SJCRH30 (cell line): ENCODE measurements around the gene ISYNA1. TPM values are rescaled to one million over a fixed set of nuclear protein-coding genes. Genes with fewer than 3 reads are reported as not detected.

Source experiments
- DNase-seq, 2 experiments: peaks; one replicate each; pipeline ENCODE4 v3.0.0-alpha.2; 2015 to 2020
- H3K27ac ChIP-seq: fragments of 250-450 bp; sonication (Bioruptor Pico); 2 replicates; pipeline ENCODE4 v1.5.1; 2020; ENCODE audit warnings: mild to moderate bottlenecking, moderate library complexity
- H3K27me3 ChIP-seq: fragments of 250-450 bp; sonication (Bioruptor Pico); 2 replicates; pipeline ENCODE4 v1.5.1; 2020; ENCODE audit warnings: mild to moderate bottlenecking, moderate library complexity
- H3K36me3 ChIP-seq: fragments of 250-450 bp; sonication (Bioruptor Pico); 2 replicates; pipeline ENCODE4 v1.5.1; 2020; ENCODE audit warnings: mild to moderate bottlenecking, moderate library complexity
- H3K4me1 ChIP-seq: fragments of 250-450 bp; sonication (Bioruptor Pico); 2 replicates; pipeline ENCODE4 v1.5.1; 2020; ENCODE audit warnings: mild to moderate bottlenecking, moderate library complexity
- H3K4me3 ChIP-seq: fragments of 250-450 bp; sonication (Bioruptor Pico); 2 replicates; pipeline ENCODE4 v1.5.1; 2020; ENCODE audit warnings: mild to moderate bottlenecking, moderate library complexity
- H3K9me3 ChIP-seq: fragments of 250-450 bp; sonication (Bioruptor Pico); replicated peaks from 2 replicates; pipeline ENCODE4 v1.5.1; 2020; ENCODE audit warnings: mild to moderate bottlenecking, moderate library complexity
- total RNA-seq: library from RNA; depleted of rRNA; stranded (reverse); fragments of >200 nt; shearing (Covaris generic); gene quantifications from 2 replicates; pipeline ENCODE4 v1.2.3, GENCODE V29; 2014

ISYNA1 gene
- total RNA-seq, 1 experiment from 2014 or later = 7.5 TPM

- Histone ChIP-seq H3K36me3 (peaks cover 6% of the 10 kb centered on the region), H3K27me3 (no peaks in the 10 kb centered on the region), H3K4me1 (peaks cover 54% of the 10 kb centered on the region), H3K27ac (no peak overlapping the region), H3K9me3 (no peaks in the 10 kb centered on the region), H3K4me3 (no peak overlapping the region)
- no peak for DNase-seq
Observed at GRCh38 chr19:18442941-18443340, 5.0 kb upstream of the ISYNA1 start.

- H3K27ac ChIP-seq = no peak overlapping the region
- H3K9me3 ChIP-seq = no peaks in the 10 kb centered on the region
- no peaks in the 10 kb centered on the region for H3K27me3 ChIP-seq
- peaks cover 54% of the 10 kb centered on the region for H3K4me1 ChIP-seq
- H3K4me3 ChIP-seq = no peak overlapping the region
- peaks cover 6% of the 10 kb centered on the region for H3K36me3 ChIP-seq
- DNase-seq = no peak
Observed at GRCh38 chr19:18441804-18442788, 4.2 kb upstream of the ISYNA1 start.

- Histone ChIP-seq H3K4me3 (no peak overlapping the region), H3K27ac (no peak overlapping the region), H3K36me3 (peaks cover 5% of the 10 kb centered on the region), H3K9me3 (no peaks in the 10 kb centered on the region), H3K4me1 (peaks cover 54% of the 10 kb centered on the region), H3K27me3 (no peaks in the 10 kb centered on the region)
- DNase-seq = no peak
Observed at GRCh38 chr19:18440936-18441803, 3.2 kb upstream of the ISYNA1 start.

- peaks cover 49% of the 10 kb centered on the region for H3K4me1 ChIP-seq
- H3K27me3 ChIP-seq = no peaks in the 10 kb centered on the region
- H3K27ac ChIP-seq = no peak overlapping the region
- no peak overlapping the region for H3K4me3 ChIP-seq
- no peaks in the 10 kb centered on the region for H3K36me3 ChIP-seq
- peak; percentile 54 to 58 for DNase-seq
- H3K9me3 ChIP-seq = no peaks in the 10 kb centered on the region
Observed at GRCh38 chr19:18440415-18440877, 2.5 kb upstream of the ISYNA1 start.

- peaks cover 45% of the 10 kb centered on the region for H3K4me1 ChIP-seq
- H3K27ac ChIP-seq = no peak overlapping the region
Observed at GRCh38 chr19:18439910-18440237, 1.9 kb upstream of the ISYNA1 start.

GRCh38 chr19:18439025-18439909 lies 1.3 kb upstream of the ISYNA1 start:
- Histone ChIP-seq H3K36me3 (no peaks in the 10 kb centered on the region), H3K27me3 (no peaks in the 10 kb centered on the region), H3K9me3 (no peaks in the 10 kb centered on the region), H3K27ac (no peak overlapping the region), H3K4me1 (peaks cover 39% of the 10 kb centered on the region), H3K4me3 (no peak overlapping the region)
- DNase-seq = peak; percentile 53 to 61

More at GRCh38 chr19:18439910-18440237, 1.9 kb upstream of the ISYNA1 start:
- Histone ChIP-seq H3K4me3 (no peak overlapping the region), H3K36me3 (no peaks in the 10 kb centered on the region), H3K9me3 (no peaks in the 10 kb centered on the region), H3K27me3 (no peaks in the 10 kb centered on the region)
- no peak for DNase-seq

GRCh38 chr19:18438331-18439024 lies 545 bp upstream of the ISYNA1 start:
- Histone ChIP-seq H3K36me3 (no peaks in the 10 kb centered on the region), H3K9me3 (no peaks in the 10 kb centered on the region), H3K4me1 (peaks cover 31% of the 10 kb centered on the region), H3K27ac (no peak overlapping the region), H3K4me3 (peak overlapping the region; percentile 45), H3K27me3 (no peaks in the 10 kb centered on the region)
- peak; percentile 54 for DNase-seq

GRCh38 chr19:18436671-18437490 lies 1.1 kb downstream of the ISYNA1 start:
- Histone ChIP-seq H3K4me1 (peaks cover 22% of the 10 kb centered on the region), H3K4me3 (peak overlapping the region; percentile 54), H3K27me3 (no peaks in the 10 kb centered on the region), H3K36me3 (peaks cover 5% of the 10 kb centered on the region; the same call in 1 of the 2 replicates), H3K27ac (peak overlapping the region; percentile 30), H3K9me3 (no peaks in the 10 kb centered on the region)
- peak; percentile 75 to 78 for DNase-seq

GRCh38 chr19:18435842-18436670 lies 1.9 kb downstream of the ISYNA1 start:
- H3K27me3 ChIP-seq = no peaks in the 10 kb centered on the region
- H3K9me3 ChIP-seq = no peaks in the 10 kb centered on the region
- peaks cover 5% of the 10 kb centered on the region; the same call in 1 of the 2 replicates for H3K36me3 ChIP-seq
- H3K4me3 ChIP-seq = peak overlapping the region; percentile 54
- peak overlapping the region; percentile 30; the same call in 1 of the 2 replicates for H3K27ac ChIP-seq
- peaks cover 22% of the 10 kb centered on the region for H3K4me1 ChIP-seq
- DNase-seq = no peak

- no peaks in the 10 kb centered on the region for H3K27me3 ChIP-seq
- H3K36me3 ChIP-seq = peaks cover 5% of the 10 kb centered on the region; the same call in 1 of the 2 replicates
- H3K4me3 ChIP-seq = no peak overlapping the region
- no peak for DNase-seq
- peaks cover 22% of the 10 kb centered on the region for H3K4me1 ChIP-seq
- no peak overlapping the region for H3K27ac ChIP-seq
- no peaks in the 10 kb centered on the region for H3K9me3 ChIP-seq
Observed at GRCh38 chr19:18435178-18435841, 2.6 kb downstream of the ISYNA1 start.

- peaks cover 22% of the 10 kb centered on the region for H3K4me1 ChIP-seq
- no peak overlapping the region for H3K27ac ChIP-seq
- no peak overlapping the region for H3K4me3 ChIP-seq
Observed at GRCh38 chr19:18434411-18435175, 3.3 kb downstream of the ISYNA1 start.

More at GRCh38 chr19:18434411-18435175, 3.3 kb downstream of the ISYNA1 start:
- no peak for DNase-seq
- Histone ChIP-seq H3K36me3 (peaks cover 5% of the 10 kb centered on the region; the same call in 1 of the 2 replicates), H3K9me3 (no peaks in the 10 kb centered on the region), H3K27me3 (no peaks in the 10 kb centered on the region)
